HG02973 (cell line): ENCODE data around the gene UBA52.
"Not testable (repeated sequence)": the region's sequence is repeated elsewhere in the genome, so short reads cannot be mapped to it uniquely, and the experiment has no call there.

Source experiments
- ATAC-seq: cut with Tn5 transposase; IDR thresholded peaks from one replicate; pipeline ENCODE4 v1.9.1; 2021; ENCODE audit warnings: moderate library complexity; ENCODE audit not compliant: unreplicated experiment

Gene UBA52

GRCh38 chr19:18571564-18572344, at the start of gene UBA52:
Gene UBA52, plus strand, starts transcription at chr19:18571857. Its CDS starts 1,444 bp downstream, at chr19:18573301.
- peak; percentile 79 for ATAC-seq

- ATAC-seq = peak; percentile 82
Measured at GRCh38 chr19:18522124-18522861, 49.4 kb upstream of the UBA52 start.

- not testable (repeated sequence) for ATAC-seq
Measured at GRCh38 chr19:18522862-18523440, 48.7 kb upstream of the UBA52 start.

- ATAC-seq = no peak
Measured at GRCh38 chr19:18523841-18524240, 47.8 kb upstream of the UBA52 start.

GRCh38 chr19:18526316-18526715, 45.3 kb upstream of the UBA52 start:
- no peak for ATAC-seq

GRCh38 chr19:18529782-18530181, 41.9 kb upstream of the UBA52 start:
- no peak for ATAC-seq

GRCh38 chr19:18531485-18531884, 40.2 kb upstream of the UBA52 start:
- ATAC-seq = no peak

GRCh38 chr19:18532168-18532890, 39.3 kb upstream of the UBA52 start:
- ATAC-seq = no peak

- ATAC-seq = no peak
Measured at GRCh38 chr19:18533058-18533457, 38.6 kb upstream of the UBA52 start.

- ATAC-seq = no peak
Measured at GRCh38 chr19:18536475-18536874, 35.2 kb upstream of the UBA52 start.

GRCh38 chr19:18537431-18537830, 34.2 kb upstream of the UBA52 start:
- no peak for ATAC-seq

- no peak for ATAC-seq
Measured at GRCh38 chr19:18538115-18538514, 33.5 kb upstream of the UBA52 start.

GRCh38 chr19:18539372-18539771, 32.3 kb upstream of the UBA52 start:
- ATAC-seq = no peak

GRCh38 chr19:18540200-18540599, 31.5 kb upstream of the UBA52 start:
- ATAC-seq = not testable (repeated sequence)

- ATAC-seq = no peak
Measured at GRCh38 chr19:18541258-18541991, 30.2 kb upstream of the UBA52 start.

GRCh38 chr19:18541992-18542940, 29.4 kb upstream of the UBA52 start:
- no peak for ATAC-seq

GRCh38 chr19:18542941-18543813, 28.5 kb upstream of the UBA52 start, which contains the start of gene FKBP8:
Gene FKBP8, minus strand, starts transcription at chr19:18543573. Its CDS starts 1,603 bp downstream, at chr19:18541970.
- peak; percentile 81 for ATAC-seq

GRCh38 chr19:18543814-18544475, 27.7 kb upstream of the UBA52 start:
- ATAC-seq = no peak
